ENCODE measurements around the gene NAXE. TPM values are rescaled to one million over a fixed set of nuclear protein-coding genes. Genes with fewer than 3 reads are reported as not detected.

Gene NAXE
- total and polyA plus RNA-seq, 12 donors: 49.4 to 132 (median 101) TPM

- TF ChIP-seq CTCF (IDR thresholded peaks at IDR 0.05) (no peak), POLR2A (IDR thresholded peaks at IDR 0.05) (no peak)
- Histone ChIP-seq H3K9me3 (replicated peaks in 1 of 3) (no peaks in the 10 kb centered on the region), H3K4me1 (replicated peaks in 1 of 2) (peaks cover 10 to 11% of the 10 kb centered on the region in 2 donors), H3K27me3 (peaks cover 51% of the 10 kb centered on the region), H3K36me3 (replicated peaks in 1 of 2) (no peaks in the 10 kb centered on the region), H3K4me3 (peak overlapping the region in 1 of 4 donors; percentile 49), H3K27ac (peak overlapping the region in 1 of 5 donors; percentile 54)
- intact Hi-C loops (cut with DNase I): no loop called here
- no peak for DNase-seq
- 12 to 34% (median 20%) methylated on average over 6 to 40 of the region's 40 CpGs for WGBS, 4 donors
Observed at GRCh38 chr1:156642265-156643048, 50.9 kb downstream of the NAXE start.

- DNase-seq: no peak
- no peaks in the 10 kb centered on the region for H3K36me3 ChIP-seq (replicated peaks in 1 of 2)
- intact Hi-C loops (cut with DNase I): no loop called here
- no peak overlapping the region for H3K4me3 ChIP-seq
- no peak overlapping the region for H3K27ac ChIP-seq
- peaks cover 10 to 11% of the 10 kb centered on the region in 2 donors for H3K4me1 ChIP-seq (replicated peaks in 1 of 2)
- no peaks in the 10 kb centered on the region for H3K9me3 ChIP-seq (replicated peaks in 1 of 3)
- WGBS, 4 donors: 67 to 86% (median 70%) methylated on average over 5 to 7 of the region's 7 CpGs
- TF ChIP-seq POLR2A (IDR thresholded peaks at IDR 0.05) (no peak), CTCF (IDR thresholded peaks at IDR 0.05) (no peak)
- peaks cover 46% of the 10 kb centered on the region for H3K27me3 ChIP-seq
Observed at GRCh38 chr1:156643049-156643777, 51.6 kb downstream of the NAXE start.

GRCh38 chr1:156643778-156644092 lies 52.2 kb downstream of the NAXE start:
- no peak for DNase-seq
- H3K4me3 ChIP-seq: no peak overlapping the region
- peaks cover 10 to 11% of the 10 kb centered on the region in 2 donors for H3K4me1 ChIP-seq (replicated peaks in 1 of 2)
- no peaks in the 10 kb centered on the region for H3K36me3 ChIP-seq (replicated peaks in 1 of 2)
- TF ChIP-seq CTCF (IDR thresholded peaks at IDR 0.05) (no peak), POLR2A (IDR thresholded peaks at IDR 0.05) (no peak)
- H3K9me3 ChIP-seq (replicated peaks in 1 of 3): no peaks in the 10 kb centered on the region
- peaks cover 43% of the 10 kb centered on the region for H3K27me3 ChIP-seq
- 66 to 89% (median 81%) methylated on average over 7 of the region's 7 CpGs for WGBS, 4 donors
- intact Hi-C loops (cut with DNase I): no loop called here
- no peak overlapping the region for H3K27ac ChIP-seq

Other genes with a start within 250 kb of the NAXE start
- gene RHBG, start 222.6 kb upstream of the NAXE start, total RNA-seq: 1 to 10 TPM in 2 of 9 donors, under 1 TPM in 5, not detected in 2; 0.39 to 3.0 (median 0.98) TPM
- gene RHBG, start 222.6 kb upstream of the NAXE start, polyA plus RNA-seq: 1 to 10 TPM in 2 of 3 donors, under 1 TPM in 1; 0.16 to 1.9 (median 1.6) TPM
- gene MEF2D, start 91.0 kb upstream of the NAXE start, total RNA-seq: 10 to 100 TPM in 8 of 9 donors, 1 to 10 TPM in 1; 7.8 to 89.9 (median 71.2) TPM
- gene MEF2D, start 91.0 kb upstream of the NAXE start, polyA plus RNA-seq: 10 to 100 TPM; 29.1 to 37.4 (median 35.3) TPM
- 1 to 10 TPM in 4 of 9 donors, under 1 TPM in 5; 0.24 to 5.3 (median 0.83) TPM for gene IQGAP3, start 19.2 kb upstream of the NAXE start, total RNA-seq
- 1 to 10 TPM in 1 of 3 donors, under 1 TPM in 2; 0.16 to 2.2 (median 0.40) TPM for gene IQGAP3, start 19.2 kb upstream of the NAXE start, polyA plus RNA-seq
- gene TTC24, start 12.1 kb upstream of the NAXE start, total RNA-seq: not detected
- gene TTC24, start 12.1 kb upstream of the NAXE start, polyA plus RNA-seq: under 1 TPM in 1 of 3 donors, not detected in 2; 0.20 TPM
- gene GPATCH4, start 9.7 kb downstream of the NAXE start, total RNA-seq: 10 to 100 TPM in 8 of 9 donors, 1 to 10 TPM in 1; 7.8 to 42.4 (median 24.3) TPM
- gene GPATCH4, start 9.7 kb downstream of the NAXE start, polyA plus RNA-seq: 10 to 100 TPM; 13.9 to 72.2 (median 39.3) TPM
- 1 to 10 TPM in 2 of 9 donors, under 1 TPM in 4, not detected in 3; 0.17 to 1.5 (median 0.73) TPM for gene HAPLN2, start 27.6 kb downstream of the NAXE start, total RNA-seq
- 1 to 10 TPM in 2 of 3 donors, not detected in 1; 2.2 to 3.1 TPM for gene HAPLN2, start 27.6 kb downstream of the NAXE start, polyA plus RNA-seq
- gene BCAN, start 50.3 kb downstream of the NAXE start, total RNA-seq: 10 to 100 TPM in 3 of 9 donors, under 1 TPM in 4, not detected in 2; 0.11 to 36.3 (median 0.57) TPM
- gene BCAN, start 50.3 kb downstream of the NAXE start, polyA plus RNA-seq: 10 to 100 TPM in 1 of 3 donors, 1 to 10 TPM in 2; 2.4 to 24.9 (median 8.9) TPM
- 10 to 100 TPM in 6 of 9 donors, 1 to 10 TPM in 3; 7.7 to 22.9 (median 13.6) TPM for gene NES, start 85.6 kb downstream of the NAXE start, total RNA-seq
- 10 to 100 TPM; 13.2 to 26.9 (median 18.0) TPM for gene NES, start 85.6 kb downstream of the NAXE start, polyA plus RNA-seq
- gene CRABP2, start 113.8 kb downstream of the NAXE start, total RNA-seq: 10 to 100 TPM in 1 of 9 donors, 1 to 10 TPM in 8; 3.1 to 11.6 (median 7.0) TPM
- gene CRABP2, start 113.8 kb downstream of the NAXE start, polyA plus RNA-seq: 10 to 100 TPM in 2 of 3 donors, 1 to 10 TPM in 1; 5.0 to 17.8 (median 11.2) TPM
- 100 to 1,000 TPM in 1 of 9 donors, 10 to 100 TPM in 8; 22.3 to 140 (median 28.9) TPM for gene METTL25B, start 136.7 kb downstream of the NAXE start, total RNA-seq
- gene METTL25B, start 136.7 kb downstream of the NAXE start, polyA plus RNA-seq: 100 to 1,000 TPM in 1 of 3 donors, 10 to 100 TPM in 2; 17.4 to 127 (median 68.6) TPM
- 10 to 100 TPM; 10.6 to 38.5 (median 19.3) TPM for gene ISG20L2, start 137.0 kb downstream of the NAXE start, total RNA-seq
- 10 to 100 TPM in 1 of 3 donors, 1 to 10 TPM in 2; 5.5 to 40.0 (median 8.8) TPM for gene ISG20L2, start 137.0 kb downstream of the NAXE start, polyA plus RNA-seq
- 100 to 1,000 TPM in 5 of 9 donors, 10 to 100 TPM in 4; 46.7 to 140 (median 104) TPM for gene MRPL24, start 149.3 kb downstream of the NAXE start, total RNA-seq
- gene MRPL24, start 149.3 kb downstream of the NAXE start, polyA plus RNA-seq: 100 to 1,000 TPM; 154 to 294 (median 239) TPM
- 100 to 1,000 TPM; 119 to 159 (median 144) TPM for gene HDGF, start 159.9 kb downstream of the NAXE start, total RNA-seq
- 100 to 1,000 TPM in 1 of 3 donors, 10 to 100 TPM in 2; 62.0 to 199 (median 96.0) TPM for gene HDGF, start 159.9 kb downstream of the NAXE start, polyA plus RNA-seq
- gene PRCC, start 175.8 kb downstream of the NAXE start, total RNA-seq: 10 to 100 TPM; 35.9 to 77.5 (median 56.9) TPM
- 100 to 1,000 TPM in 1 of 3 donors, 10 to 100 TPM in 2; 63.4 to 137 (median 67.6) TPM for gene PRCC, start 175.8 kb downstream of the NAXE start, polyA plus RNA-seq
- 1 to 10 TPM in 5 of 9 donors, under 1 TPM in 3, not detected in 1; 0.11 to 4.8 (median 2.2) TPM for gene SH2D2A, start 225.1 kb downstream of the NAXE start, total RNA-seq
- 1 to 10 TPM in 1 of 3 donors, under 1 TPM in 2; 0.40 to 3.9 (median 0.91) TPM for gene SH2D2A, start 225.1 kb downstream of the NAXE start, polyA plus RNA-seq